H9 (cell line): ENCODE results near the gene GCNA. TPM values are rescaled to one million over a fixed set of nuclear protein-coding genes. Genes with fewer than 3 reads are reported as not detected.

Experiments
- DNase-seq: peaks from one replicate; pipeline ENCODE4 v3.0.0-alpha.2; 2017
- H2AFZ ChIP-seq: one replicate; pipeline ENCODE4 v1.6.1; 2013; ENCODE audit warnings: mild to moderate bottlenecking, low read length, control low read depth, moderate library complexity
- H2AK5ac ChIP-seq: 2 replicates; pipeline ENCODE4 v1.6.1; 2013; ENCODE audit warnings: low read length, control low read depth, mixed read lengths; ENCODE audit not compliant: insufficient read length
- H2BK120ac ChIP-seq: one replicate; pipeline ENCODE4 v1.6.1; 2013; ENCODE audit warnings: low read depth, mild to moderate bottlenecking, low read length, control low read depth, inconsistent platforms; ENCODE audit not compliant: poor library complexity, severe bottlenecking
- H2BK12ac ChIP-seq: 2 replicates; pipeline ENCODE4 v1.6.1; 2013; ENCODE audit warnings: low read length, control low read depth, mixed read lengths, low read depth; ENCODE audit not compliant: insufficient read length
- H2BK15ac ChIP-seq: 2 replicates; pipeline ENCODE4 v1.6.1; 2013; ENCODE audit warnings: low read depth, low read length, control low read depth
- H2BK20ac ChIP-seq: one replicate; pipeline ENCODE4 v1.6.1; 2013; ENCODE audit warnings: low read depth, mild to moderate bottlenecking, low read length, control low read depth, inconsistent platforms; ENCODE audit not compliant: poor library complexity, severe bottlenecking
- H2BK5ac ChIP-seq: 2 replicates; pipeline ENCODE4 v1.6.1; 2013; ENCODE audit warnings: low read length, control low read depth, mixed read lengths; ENCODE audit not compliant: insufficient read length
- H3K14ac ChIP-seq: 2 replicates; pipeline ENCODE4 v1.6.1; 2013; ENCODE audit warnings: low read length, control low read depth; ENCODE audit not compliant: insufficient read depth
- H3K18ac ChIP-seq: 2 replicates; pipeline ENCODE4 v1.6.1; 2013; ENCODE audit warnings: low read depth, mild to moderate bottlenecking, mixed read lengths, low read length, control low read depth; ENCODE audit not compliant: insufficient read length
- H3K23ac ChIP-seq: 2 replicates; pipeline ENCODE4 v1.6.1; 2013; ENCODE audit warnings: low read length, control low read depth, mixed read lengths, low read depth; ENCODE audit not compliant: insufficient read length
- H3K23me2 ChIP-seq: 2 replicates; pipeline ENCODE4 v1.6.1; 2013; ENCODE audit warnings: low read depth, mild to moderate bottlenecking, mixed read lengths, low read length, control low read depth; ENCODE audit not compliant: insufficient read length, poor library complexity, severe bottlenecking
- H3K27ac ChIP-seq: 2 replicates; pipeline ENCODE4 v1.5.1; 2013; ENCODE audit warnings: low read length, control low read depth, mixed read lengths, low read depth; ENCODE audit not compliant: insufficient read length
- H3K27me3 ChIP-seq: 2 replicates; pipeline ENCODE4 v1.6.1; 2013; ENCODE audit warnings: low read length, control low read depth, inconsistent platforms; ENCODE audit not compliant: insufficient read depth
- H3K4ac ChIP-seq: 2 replicates; pipeline ENCODE4 v1.6.1; 2013; ENCODE audit warnings: low read depth, mild to moderate bottlenecking, control low read depth, inconsistent platforms, low read length, moderate library complexity
- H3K4me1 ChIP-seq: 2 replicates; pipeline ENCODE4 v1.6.1; 2013; ENCODE audit warnings: low read length, control low read depth, inconsistent platforms; ENCODE audit not compliant: insufficient read depth
- H3K4me2 ChIP-seq: 2 replicates; pipeline ENCODE4 v1.6.1; 2013; ENCODE audit warnings: low read length, control low read depth, mixed read lengths; ENCODE audit not compliant: insufficient read length, insufficient read depth
- H3K56ac ChIP-seq: 2 replicates; pipeline ENCODE4 v1.6.1; 2013; ENCODE audit warnings: low read depth, mild to moderate bottlenecking, mixed read lengths, low read length, control low read depth; ENCODE audit not compliant: insufficient read length
- H3K79me1 ChIP-seq: 2 replicates; pipeline ENCODE4 v1.6.1; 2013; ENCODE audit warnings: low read depth, mild to moderate bottlenecking, moderate library complexity, low read length, control low read depth, inconsistent platforms; ENCODE audit not compliant: insufficient read depth, poor library complexity, severe bottlenecking
- H3K79me2 ChIP-seq: 2 replicates; pipeline ENCODE4 v1.6.1; 2013; ENCODE audit warnings: low read length, control low read depth, inconsistent platforms; ENCODE audit not compliant: insufficient read depth
- H3K9ac ChIP-seq: 2 replicates; pipeline ENCODE4 v1.6.1; 2013; ENCODE audit warnings: low read length, control low read depth, mixed read lengths; ENCODE audit not compliant: insufficient read length; ENCODE audit errors: extremely low read depth
- H3K9me3 ChIP-seq: one replicate; pipeline ENCODE4 v1.6.1; 2013; ENCODE audit warnings: low read depth, low read length, inconsistent platforms; ENCODE audit not compliant: control insufficient read depth
- H3T11ph ChIP-seq: one replicate; pipeline ENCODE4 v1.6.1; 2013; ENCODE audit warnings: mild to moderate bottlenecking, low read length, control low read depth, inconsistent platforms
- H4K20me1 ChIP-seq: one replicate; pipeline ENCODE4 v1.6.1; 2013; ENCODE audit not compliant: control insufficient read depth, insufficient read length, insufficient read depth
- H4K5ac ChIP-seq: 2 replicates; pipeline ENCODE4 v1.6.1; 2013; ENCODE audit warnings: low read depth, mild to moderate bottlenecking, mixed read lengths, low read length, control low read depth; ENCODE audit not compliant: insufficient read length
- H4K8ac ChIP-seq: replicated peaks from 2 replicates; pipeline ENCODE4 v1.6.1; 2013; ENCODE audit warnings: low read length, control low read depth, mixed read lengths, low read depth; ENCODE audit not compliant: insufficient read length
- H4K91ac ChIP-seq: 2 replicates; pipeline ENCODE4 v1.6.1; 2013; ENCODE audit warnings: low read depth, mild to moderate bottlenecking, moderate library complexity, mixed read lengths, low read length, control low read depth; ENCODE audit not compliant: insufficient read length
- H3K27ac Mint-ChIP-seq, 3 experiments: 2 replicates in 2 of 3; 3 replicates in 1 of 3; pipeline ENCODE4 v1.8.0; 2020 to 2021; ENCODE audit warnings: mixed read lengths in 3 of 3, mild to moderate bottlenecking in 1 of 3, moderate library complexity in 1 of 3
- H3K27me3 Mint-ChIP-seq: 2 replicates; pipeline ENCODE4 v1.8.0; 2021; ENCODE audit warnings: low read depth, mild to moderate bottlenecking, moderate library complexity, mixed read lengths
- H3K36me3 Mint-ChIP-seq, 3 experiments: 2 replicates in 2 of 3; 3 replicates in 1 of 3; pipeline ENCODE4 v1.8.0; 2020 to 2021; ENCODE audit warnings: low read depth in 3 of 3, mixed read lengths in 3 of 3; ENCODE audit not compliant: insufficient read depth in 1 of 3
- H3K4me1 Mint-ChIP-seq, 2 experiments: 2 replicates each; pipeline ENCODE4 v1.8.0; 2020; ENCODE audit warnings: mixed read lengths in 2 of 2
- H3K4me3 Mint-ChIP-seq, 2 experiments: 2 replicates in 1 of 2; 3 replicates in 1 of 2; pipeline ENCODE4 v1.8.0; 2020 to 2021; ENCODE audit warnings: mild to moderate bottlenecking in 2 of 2, mixed read lengths in 2 of 2, moderate library complexity in 1 of 2
- H3K9me3 Mint-ChIP-seq, 2 experiments: 2 replicates in 1 of 2; 3 replicates in 1 of 2; pipeline ENCODE4 v1.8.0; 2020; ENCODE audit warnings: mild to moderate bottlenecking in 2 of 2, mixed read lengths in 2 of 2, moderate library complexity in 1 of 2
- WGBS: extraction: QIAGEN DNeasy Blood & Tissue Kit; methylation state at CpG from one replicate; pipeline ENCODE4 v1.1.7; 2013; ENCODE audit warnings: missing lambda C conversion rate, low lambda C conversion rate, mixed read lengths; ENCODE audit not compliant: insufficient read length; ENCODE audit errors: extremely low coverage; 5-methylcytosine and 5-hydroxymethylcytosine counted together
- total RNA-seq: library from RNA; stranded (reverse); gene quantifications from 2 replicates; pipeline ENCODE4 v1.2.1, GENCODE V29; 2021
- TF ChIP-seq, protein P1 (sequence below): fragments of 200-600 bp; sonication (generic); conservative IDR thresholded peaks from 3 replicates; pipeline ENCODE4 v1.8.0; 2021; ENCODE audit warnings: antibody characterized with exemption, mild to moderate bottlenecking

Gene GCNA
- total RNA-seq, 1 experiment from 2014 or later, result 0.96 TPM

DNA sequence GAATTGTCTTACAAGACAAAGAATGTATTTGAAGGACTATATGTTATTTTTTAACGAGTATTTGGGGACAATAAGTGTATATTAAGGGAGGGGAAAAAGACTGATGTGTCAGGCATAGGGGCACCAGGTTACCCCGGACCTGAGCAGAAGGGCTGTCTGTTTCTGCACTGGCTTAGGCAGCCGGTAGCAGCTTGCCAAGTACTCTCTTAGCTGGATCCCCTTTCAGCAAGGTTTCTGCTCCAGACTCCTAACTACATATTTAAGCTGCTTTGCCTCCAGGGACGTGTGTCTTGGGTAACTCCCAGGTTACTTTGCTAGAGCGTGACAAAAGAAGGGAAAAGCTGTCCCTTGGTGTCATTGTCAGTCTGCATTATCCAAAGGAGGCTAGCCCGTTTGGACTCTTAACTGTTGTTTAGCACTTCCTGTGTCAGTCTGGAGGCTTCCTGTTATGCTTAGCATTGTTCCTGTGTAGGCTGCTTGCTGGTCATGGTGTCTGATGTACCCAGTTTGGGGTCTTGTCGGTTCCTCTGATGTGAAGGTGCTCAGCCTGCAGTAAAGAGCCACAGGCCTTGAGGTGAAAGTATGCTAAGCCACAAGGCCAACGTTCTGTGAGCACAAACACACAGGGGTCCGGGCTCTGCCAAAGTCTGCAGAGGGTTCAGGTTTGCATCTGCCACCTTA, 28.4 kb downstream of the GCNA start:
- Mint-ChIP-seq H3K9me3 (peaks cover 67 to 79% of the 10 kb centered on the region in 2 experiments), H3K27me3 (no peaks in the 10 kb centered on the region), H3K27ac (no peak overlapping the region), H3K4me3 (no peak overlapping the region), H3K4me1 (no peaks in the 10 kb centered on the region), H3K36me3 (peaks cover 30 to 57% (median 52%) of the 10 kb centered on the region in 3 experiments)
- Histone ChIP-seq H4K8ac (no peak overlapping the region), H3K56ac (no peak overlapping the region), H2BK12ac (no peak overlapping the region), H2BK20ac (no peak overlapping the region), H3K27me3 (no peaks in the 10 kb centered on the region), H3K27ac (no peak overlapping the region), H3K9me3 (peaks cover 75% of the 10 kb centered on the region), H4K20me1 (no peaks in the 10 kb centered on the region), H3K9ac (no peak overlapping the region), H3K4me2 (no peak overlapping the region), H2AFZ (no peak overlapping the region), H3K4me1 (no peaks in the 10 kb centered on the region), H3K23me2 (no peaks in the 10 kb centered on the region), H3T11ph (no peak overlapping the region), H3K23ac (no peak overlapping the region), H2BK15ac (no peak overlapping the region), H3K18ac (no peak overlapping the region), H2AK5ac (no peak overlapping the region), H4K91ac (no peak overlapping the region), H2BK120ac (no peak overlapping the region), H3K79me2 (no peaks in the 10 kb centered on the region), H3K14ac (no peak overlapping the region), H4K5ac (no peak overlapping the region), H2BK5ac (no peak overlapping the region), H3K4ac (no peak overlapping the region), H3K79me1 (no peaks in the 10 kb centered on the region)
- DNase-seq, result no peak
- TF ChIP-seq, protein P1, sequence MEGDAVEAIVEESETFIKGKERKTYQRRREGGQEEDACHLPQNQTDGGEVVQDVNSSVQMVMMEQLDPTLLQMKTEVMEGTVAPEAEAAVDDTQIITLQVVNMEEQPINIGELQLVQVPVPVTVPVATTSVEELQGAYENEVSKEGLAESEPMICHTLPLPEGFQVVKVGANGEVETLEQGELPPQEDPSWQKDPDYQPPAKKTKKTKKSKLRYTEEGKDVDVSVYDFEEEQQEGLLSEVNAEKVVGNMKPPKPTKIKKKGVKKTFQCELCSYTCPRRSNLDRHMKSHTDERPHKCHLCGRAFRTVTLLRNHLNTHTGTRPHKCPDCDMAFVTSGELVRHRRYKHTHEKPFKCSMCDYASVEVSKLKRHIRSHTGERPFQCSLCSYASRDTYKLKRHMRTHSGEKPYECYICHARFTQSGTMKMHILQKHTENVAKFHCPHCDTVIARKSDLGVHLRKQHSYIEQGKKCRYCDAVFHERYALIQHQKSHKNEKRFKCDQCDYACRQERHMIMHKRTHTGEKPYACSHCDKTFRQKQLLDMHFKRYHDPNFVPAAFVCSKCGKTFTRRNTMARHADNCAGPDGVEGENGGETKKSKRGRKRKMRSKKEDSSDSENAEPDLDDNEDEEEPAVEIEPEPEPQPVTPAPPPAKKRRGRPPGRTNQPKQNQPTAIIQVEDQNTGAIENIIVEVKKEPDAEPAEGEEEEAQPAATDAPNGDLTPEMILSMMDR, result no peak
- WGBS, result no CpG with 5 or more reads among the region's 9 CpGs
